ENCODE results near the gene GPR137. TPM values are rescaled to one million over a fixed set of nuclear protein-coding genes. Genes with fewer than 3 reads are reported as not detected.

Gene GPR137
- total RNA-seq, 1 experiment from 2014 or later = 24.4 TPM

DNA sequence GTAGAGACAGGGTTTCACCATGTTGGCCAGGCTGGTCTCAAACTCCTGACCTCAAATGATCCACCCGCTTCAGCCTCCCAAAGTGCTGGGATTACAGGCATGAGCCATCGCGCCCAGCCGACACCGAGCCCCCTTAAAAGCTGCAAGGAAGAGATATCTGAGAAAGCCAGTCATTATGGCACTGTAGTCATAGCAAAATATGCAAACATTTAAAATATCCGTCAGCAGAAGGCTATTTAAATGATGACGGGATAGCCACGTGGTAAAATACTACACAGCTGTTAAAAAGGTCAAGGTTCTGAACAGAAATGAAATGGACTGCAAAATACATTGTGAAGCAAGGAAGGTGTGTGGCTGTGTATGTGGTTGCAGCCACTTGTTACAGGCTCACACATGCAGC lies 47.9 kb downstream of the GPR137 start:
- H3K4me1 ChIP-seq (ENCODE audit: control insufficient read depth in 1 of 2, insufficient read depth in 2 of 2, low read length in 2 of 2) = peaks cover 29 to 53% of the 10 kb centered on the region in 2 experiments
- no peak overlapping the region for H3K4me3 ChIP-seq (replicated peaks in 1 of 2; ENCODE audit: low read depth in 1 of 2, low read length in 2 of 2)
- no peaks in the 10 kb centered on the region for H4K20me1 ChIP-seq (ENCODE audit: insufficient read depth)
- BruUV-seq (replicated peaks) = no TSS peak
- RAD21 ChIA-PET (ENCODE audit: low non-redundant PET in 1 of 2, low total read pairs in 2 of 2, uncharacterized antibody in 2 of 2, unreplicated experiment in 2 of 2) = interaction anchor here in 1 of 2 experiments (1.1 kb wide), 1 partner anchor 16 kb away, joined by 3 read pairs; the partner anchor contains the start of gene PRDX5
- intact Hi-C loops (cut with micrococcal nuclease) = no loop called here
- POLR2A ChIA-PET = interaction anchor here (2.6 to 5.9 kb wide), 2 partner anchors 9 to 16 kb away, joined by 8 to 77 read pairs; partner anchors contain the start of genes PRDX5 and TRMT112
- H3K9me2 ChIP-seq (ENCODE audit: insufficient read depth) = no peaks in the 10 kb centered on the region
- no peak overlapping the region for H2AFZ ChIP-seq (ENCODE audit: low read depth, low read length, poor library complexity, severe bottlenecking)
- H3K27me3 ChIP-seq (ENCODE audit: insufficient read depth, low read length) = no peaks in the 10 kb centered on the region
- H3K4me2 ChIP-seq (ENCODE audit: low read length) = no peak overlapping the region
- DNase-seq (ENCODE audit: low read depth, low spot score) (no peak), ATAC-seq (no peak)
- H3K36me3 ChIP-seq (ENCODE audit: control insufficient read depth in 1 of 2, insufficient read depth in 2 of 2, low read length in 2 of 2) = no peaks in the 10 kb centered on the region
- CTCF ChIA-PET = interaction anchor here (0.8 to 3.9 kb wide), 5 partner anchors 9 to 29 kb away, joined by 5 to 46 read pairs (median 16); partner anchors contain the start of genes ESRRA, PRDX5 and TRMT112
- H3K9me3 ChIP-seq (ENCODE audit: control insufficient read depth in 1 of 2, insufficient read depth in 1 of 2, low read depth in 1 of 2, low read length in 2 of 2) = no peaks in the 10 kb centered on the region
- no peak overlapping the region for H3K9ac ChIP-seq (ENCODE audit: low read length)
- H3K27ac ChIP-seq (ENCODE audit: low read depth, low read length) = no peak overlapping the region
- no peak for TF ChIP-seq CBX3 (IDR thresholded peaks at IDR 0.05; ENCODE audit: low read depth)
- TF ChIP-seq, protein P1, sequence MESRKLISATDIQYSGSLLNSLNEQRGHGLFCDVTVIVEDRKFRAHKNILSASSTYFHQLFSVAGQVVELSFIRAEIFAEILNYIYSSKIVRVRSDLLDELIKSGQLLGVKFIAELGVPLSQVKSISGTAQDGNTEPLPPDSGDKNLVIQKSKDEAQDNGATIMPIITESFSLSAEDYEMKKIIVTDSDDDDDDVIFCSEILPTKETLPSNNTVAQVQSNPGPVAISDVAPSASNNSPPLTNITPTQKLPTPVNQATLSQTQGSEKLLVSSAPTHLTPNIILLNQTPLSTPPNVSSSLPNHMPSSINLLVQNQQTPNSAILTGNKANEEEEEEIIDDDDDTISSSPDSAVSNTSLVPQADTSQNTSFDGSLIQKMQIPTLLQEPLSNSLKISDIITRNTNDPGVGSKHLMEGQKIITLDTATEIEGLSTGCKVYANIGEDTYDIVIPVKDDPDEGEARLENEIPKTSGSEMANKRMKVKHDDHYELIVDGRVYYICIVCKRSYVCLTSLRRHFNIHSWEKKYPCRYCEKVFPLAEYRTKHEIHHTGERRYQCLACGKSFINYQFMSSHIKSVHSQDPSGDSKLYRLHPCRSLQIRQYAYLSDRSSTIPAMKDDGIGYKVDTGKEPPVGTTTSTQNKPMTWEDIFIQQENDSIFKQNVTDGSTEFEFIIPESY (IDR thresholded peaks at IDR 0.05; ENCODE audit: extremely low read depth, insufficient replicate concordance, low read length) = no peak
- no peak for TF ChIP-seq TCF7L2 (IDR thresholded peaks at IDR 0.05; ENCODE audit: borderline replicate concordance, extremely low read depth, insufficient read depth, insufficient read length)
- TF ChIP-seq, protein P2, sequence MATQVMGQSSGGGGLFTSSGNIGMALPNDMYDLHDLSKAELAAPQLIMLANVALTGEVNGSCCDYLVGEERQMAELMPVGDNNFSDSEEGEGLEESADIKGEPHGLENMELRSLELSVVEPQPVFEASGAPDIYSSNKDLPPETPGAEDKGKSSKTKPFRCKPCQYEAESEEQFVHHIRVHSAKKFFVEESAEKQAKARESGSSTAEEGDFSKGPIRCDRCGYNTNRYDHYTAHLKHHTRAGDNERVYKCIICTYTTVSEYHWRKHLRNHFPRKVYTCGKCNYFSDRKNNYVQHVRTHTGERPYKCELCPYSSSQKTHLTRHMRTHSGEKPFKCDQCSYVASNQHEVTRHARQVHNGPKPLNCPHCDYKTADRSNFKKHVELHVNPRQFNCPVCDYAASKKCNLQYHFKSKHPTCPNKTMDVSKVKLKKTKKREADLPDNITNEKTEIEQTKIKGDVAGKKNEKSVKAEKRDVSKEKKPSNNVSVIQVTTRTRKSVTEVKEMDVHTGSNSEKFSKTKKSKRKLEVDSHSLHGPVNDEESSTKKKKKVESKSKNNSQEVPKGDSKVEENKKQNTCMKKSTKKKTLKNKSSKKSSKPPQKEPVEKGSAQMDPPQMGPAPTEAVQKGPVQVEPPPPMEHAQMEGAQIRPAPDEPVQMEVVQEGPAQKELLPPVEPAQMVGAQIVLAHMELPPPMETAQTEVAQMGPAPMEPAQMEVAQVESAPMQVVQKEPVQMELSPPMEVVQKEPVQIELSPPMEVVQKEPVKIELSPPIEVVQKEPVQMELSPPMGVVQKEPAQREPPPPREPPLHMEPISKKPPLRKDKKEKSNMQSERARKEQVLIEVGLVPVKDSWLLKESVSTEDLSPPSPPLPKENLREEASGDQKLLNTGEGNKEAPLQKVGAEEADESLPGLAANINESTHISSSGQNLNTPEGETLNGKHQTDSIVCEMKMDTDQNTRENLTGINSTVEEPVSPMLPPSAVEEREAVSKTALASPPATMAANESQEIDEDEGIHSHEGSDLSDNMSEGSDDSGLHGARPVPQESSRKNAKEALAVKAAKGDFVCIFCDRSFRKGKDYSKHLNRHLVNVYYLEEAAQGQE (IDR thresholded peaks at IDR 0.05; ENCODE audit: low read depth) = no peak
- no peak for TF ChIP-seq POLR2AphosphoS5 (IDR thresholded peaks at IDR 0.05; ENCODE audit: low read depth, low read length)
- TF ChIP-seq SP1 (IDR thresholded peaks at IDR 0.05; ENCODE audit: low read depth) = no peak
- no peak for TF ChIP-seq SIN3A (IDR thresholded peaks at IDR 0.05; ENCODE audit: low read depth)
- TF ChIP-seq ZFX (IDR thresholded peaks at IDR 0.05) = no peak
- TF ChIP-seq, protein P3, sequence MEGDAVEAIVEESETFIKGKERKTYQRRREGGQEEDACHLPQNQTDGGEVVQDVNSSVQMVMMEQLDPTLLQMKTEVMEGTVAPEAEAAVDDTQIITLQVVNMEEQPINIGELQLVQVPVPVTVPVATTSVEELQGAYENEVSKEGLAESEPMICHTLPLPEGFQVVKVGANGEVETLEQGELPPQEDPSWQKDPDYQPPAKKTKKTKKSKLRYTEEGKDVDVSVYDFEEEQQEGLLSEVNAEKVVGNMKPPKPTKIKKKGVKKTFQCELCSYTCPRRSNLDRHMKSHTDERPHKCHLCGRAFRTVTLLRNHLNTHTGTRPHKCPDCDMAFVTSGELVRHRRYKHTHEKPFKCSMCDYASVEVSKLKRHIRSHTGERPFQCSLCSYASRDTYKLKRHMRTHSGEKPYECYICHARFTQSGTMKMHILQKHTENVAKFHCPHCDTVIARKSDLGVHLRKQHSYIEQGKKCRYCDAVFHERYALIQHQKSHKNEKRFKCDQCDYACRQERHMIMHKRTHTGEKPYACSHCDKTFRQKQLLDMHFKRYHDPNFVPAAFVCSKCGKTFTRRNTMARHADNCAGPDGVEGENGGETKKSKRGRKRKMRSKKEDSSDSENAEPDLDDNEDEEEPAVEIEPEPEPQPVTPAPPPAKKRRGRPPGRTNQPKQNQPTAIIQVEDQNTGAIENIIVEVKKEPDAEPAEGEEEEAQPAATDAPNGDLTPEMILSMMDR (IDR thresholded peaks at IDR 0.05 in 2 of 3, conservative IDR thresholded peaks at IDR 0.05 in 1 of 3; ENCODE audit: borderline replicate concordance in 1 of 3, insufficient read depth in 1 of 3, low read depth in 2 of 3, low read length in 2 of 3) = no peak
- no peak for TF ChIP-seq CEBPB (IDR thresholded peaks at IDR 0.05; ENCODE audit: low read depth)
- no peak for TF ChIP-seq FOSL1 (IDR thresholded peaks at IDR 0.05; ENCODE audit: low read depth)
- TF ChIP-seq, protein P4, sequence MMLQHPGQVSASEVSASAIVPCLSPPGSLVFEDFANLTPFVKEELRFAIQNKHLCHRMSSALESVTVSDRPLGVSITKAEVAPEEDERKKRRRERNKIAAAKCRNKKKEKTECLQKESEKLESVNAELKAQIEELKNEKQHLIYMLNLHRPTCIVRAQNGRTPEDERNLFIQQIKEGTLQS (IDR thresholded peaks at IDR 0.05) = no peak
- TF ChIP-seq YY1 (IDR thresholded peaks at IDR 0.05; ENCODE audit: extremely low read depth, insufficient replicate concordance, low read depth, low read length) = no peak
- TF ChIP-seq EZH2phosphoT487 (IDR thresholded peaks at IDR 0.05; ENCODE audit: borderline replicate concordance) = no peak
- TF ChIP-seq POLR2A (IDR thresholded peaks at IDR 0.05; ENCODE audit: borderline replicate concordance, extremely low read depth, insufficient read depth, insufficient read length) = no peak
- TF ChIP-seq JUND (IDR thresholded peaks at IDR 0.05) = no peak
- no peak for TF ChIP-seq RAD21 (IDR thresholded peaks at IDR 0.05; ENCODE audit: low read depth)
- TF ChIP-seq ZNF274 (IDR thresholded peaks at IDR 0.05; ENCODE audit: low read depth, low read length) = no peak
- TF ChIP-seq ELF1 (IDR thresholded peaks at IDR 0.05; ENCODE audit: borderline replicate concordance, low read depth) = no peak
- TF ChIP-seq, protein P5, sequence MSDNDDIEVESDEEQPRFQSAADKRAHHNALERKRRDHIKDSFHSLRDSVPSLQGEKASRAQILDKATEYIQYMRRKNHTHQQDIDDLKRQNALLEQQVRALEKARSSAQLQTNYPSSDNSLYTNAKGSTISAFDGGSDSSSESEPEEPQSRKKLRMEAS (IDR thresholded peaks at IDR 0.05) = no peak
- no peaks in the 10 kb centered on the region for H3K79me2 ChIP-seq (ENCODE audit: insufficient read depth, low read length)

Data from HCT116 (cell line).